Measurements from ENCODE around the gene FRMPD4. TPM values are rescaled to one million over a fixed set of nuclear protein-coding genes. Genes with fewer than 3 reads are reported as not detected.
"Not testable (repeated sequence)": the region's sequence is repeated elsewhere in the genome, so short reads cannot be mapped to it uniquely, and the experiment has no call there.

FRMPD4 gene
- polyA plus RNA-seq, 1 donor = 0.19 TPM

DNA sequence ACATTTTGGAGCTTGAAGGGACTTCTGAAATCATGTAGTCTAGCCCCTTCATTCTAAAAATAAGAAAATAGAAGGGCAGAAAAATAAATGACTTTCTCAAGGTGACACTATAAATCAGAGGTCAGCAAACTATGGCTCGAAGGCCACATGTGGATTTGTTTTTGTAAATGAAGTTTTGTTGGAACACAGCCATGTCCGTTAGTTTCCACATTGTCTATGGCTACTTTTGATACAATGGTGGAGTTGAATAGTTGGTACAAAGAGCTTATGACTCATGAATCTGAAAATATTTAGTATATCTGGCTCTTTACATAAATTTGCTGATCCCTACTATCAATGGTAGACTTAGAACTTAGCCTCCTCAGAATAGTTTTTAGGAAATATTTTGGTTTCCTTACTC, 350.5 kb downstream of the FRMPD4 start:
- Histone ChIP-seq H3K4me3 (ENCODE audit: low read length) (no peak overlapping the region), H3K27ac (ENCODE audit: low read length) (no peak overlapping the region), H3K36me3 (ENCODE audit: control insufficient read depth, insufficient read depth, low read length) (no peaks in the 10 kb centered on the region), H3K9me3 (ENCODE audit: control insufficient read depth, low read depth, low read length) (no peaks in the 10 kb centered on the region), H3K27me3 (ENCODE audit: control insufficient read depth, insufficient read depth, low read length) (no peaks in the 10 kb centered on the region), H3K4me1 (ENCODE audit: control insufficient read depth, insufficient read depth, low read length) (no peaks in the 10 kb centered on the region)
- DNase-seq = no peak
- no CpG with 5 or more reads among the region's 2 CpGs for WGBS (ENCODE audit: insufficient coverage, low lambda C conversion rate)

GRCh38 chrX:12489341-12489740, 351.1 kb downstream of the FRMPD4 start:
- H3K9me3 ChIP-seq (ENCODE audit: control insufficient read depth, low read depth, low read length) = no peaks in the 10 kb centered on the region
- WGBS (ENCODE audit: insufficient coverage, low lambda C conversion rate) = 100% methylated on average over 2 of the region's 3 CpGs
- H3K27ac ChIP-seq (ENCODE audit: low read length) = no peak overlapping the region
- no peaks in the 10 kb centered on the region for H3K27me3 ChIP-seq (ENCODE audit: control insufficient read depth, insufficient read depth, low read length)
- no peaks in the 10 kb centered on the region for H3K36me3 ChIP-seq (ENCODE audit: control insufficient read depth, insufficient read depth, low read length)
- H3K4me3 ChIP-seq (ENCODE audit: low read length) = no peak overlapping the region
- H3K4me1 ChIP-seq (ENCODE audit: control insufficient read depth, insufficient read depth, low read length) = no peaks in the 10 kb centered on the region
- no peak for DNase-seq

- WGBS (ENCODE audit: insufficient coverage, low lambda C conversion rate) = no CpG with 5 or more reads among the region's 11 CpGs
- no peaks in the 10 kb centered on the region for H3K4me1 ChIP-seq (ENCODE audit: control insufficient read depth, insufficient read depth, low read length)
- no peaks in the 10 kb centered on the region for H3K9me3 ChIP-seq (ENCODE audit: control insufficient read depth, low read depth, low read length)
- H3K27me3 ChIP-seq (ENCODE audit: control insufficient read depth, insufficient read depth, low read length) = no peaks in the 10 kb centered on the region
- H3K4me3 ChIP-seq (ENCODE audit: low read length) = no peak overlapping the region
- H3K27ac ChIP-seq (ENCODE audit: low read length) = no peak overlapping the region
- no peak for DNase-seq
- no peaks in the 10 kb centered on the region for H3K36me3 ChIP-seq (ENCODE audit: control insufficient read depth, insufficient read depth, low read length)
Measured at GRCh38 chrX:12494400-12495138, 356.3 kb downstream of the FRMPD4 start.

- no CpG with 5 or more reads among the region's 4 CpGs for WGBS (ENCODE audit: insufficient coverage, low lambda C conversion rate)
- Histone ChIP-seq H3K27me3 (ENCODE audit: control insufficient read depth, insufficient read depth, low read length) (no peaks in the 10 kb centered on the region), H3K9me3 (ENCODE audit: control insufficient read depth, low read depth, low read length) (no peaks in the 10 kb centered on the region), H3K4me1 (ENCODE audit: control insufficient read depth, insufficient read depth, low read length) (no peaks in the 10 kb centered on the region), H3K27ac (ENCODE audit: low read length) (no peak overlapping the region), H3K36me3 (ENCODE audit: control insufficient read depth, insufficient read depth, low read length) (no peaks in the 10 kb centered on the region), H3K4me3 (ENCODE audit: low read length) (no peak overlapping the region)
- DNase-seq = no peak
Measured at GRCh38 chrX:12496343-12496742, 358.1 kb downstream of the FRMPD4 start.

- Histone ChIP-seq H3K27me3 (ENCODE audit: control insufficient read depth, insufficient read depth, low read length) (no peaks in the 10 kb centered on the region), H3K27ac (ENCODE audit: low read length) (no peak overlapping the region), H3K36me3 (ENCODE audit: control insufficient read depth, insufficient read depth, low read length) (no peaks in the 10 kb centered on the region), H3K4me1 (ENCODE audit: control insufficient read depth, insufficient read depth, low read length) (no peaks in the 10 kb centered on the region), H3K9me3 (ENCODE audit: control insufficient read depth, low read depth, low read length) (no peaks in the 10 kb centered on the region), H3K4me3 (ENCODE audit: low read length) (no peak overlapping the region)
- WGBS (ENCODE audit: insufficient coverage, low lambda C conversion rate) = no CpG with 5 or more reads among the region's 8 CpGs
- no peak for DNase-seq
Measured at GRCh38 chrX:12497832-12498591, 359.7 kb downstream of the FRMPD4 start.

GRCh38 chrX:12505127-12505526, 366.9 kb downstream of the FRMPD4 start:
- WGBS (ENCODE audit: insufficient coverage, low lambda C conversion rate) = no CpG with 5 or more reads among the region's 3 CpGs
- no peak for DNase-seq
- Histone ChIP-seq H3K4me3 (ENCODE audit: low read length) (no peak overlapping the region), H3K27me3 (ENCODE audit: control insufficient read depth, insufficient read depth, low read length) (no peaks in the 10 kb centered on the region), H3K9me3 (ENCODE audit: control insufficient read depth, low read depth, low read length) (no peaks in the 10 kb centered on the region), H3K36me3 (ENCODE audit: control insufficient read depth, insufficient read depth, low read length) (no peaks in the 10 kb centered on the region), H3K27ac (ENCODE audit: low read length) (no peak overlapping the region), H3K4me1 (ENCODE audit: control insufficient read depth, insufficient read depth, low read length) (no peaks in the 10 kb centered on the region)

DNA sequence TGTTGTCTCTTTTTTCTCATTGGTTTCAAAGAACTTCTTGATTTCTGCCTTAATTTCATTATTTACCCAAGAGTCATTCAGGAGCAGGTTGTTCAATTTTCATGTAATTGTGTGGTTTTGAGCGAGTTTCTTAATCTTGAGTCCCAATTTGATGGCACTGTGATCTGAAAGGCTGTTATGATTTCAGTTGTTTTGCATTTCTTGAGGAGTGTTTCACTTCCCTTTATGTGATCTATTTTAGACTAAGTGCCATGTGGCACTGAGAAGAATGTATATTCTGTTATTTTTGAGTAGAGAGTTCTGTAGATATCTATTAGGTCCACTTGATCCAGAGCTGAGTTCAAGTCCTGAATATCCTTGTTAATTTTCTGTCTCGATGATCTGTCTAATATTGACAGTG, 377.1 kb downstream of the FRMPD4 start:
- H3K4me3 ChIP-seq (ENCODE audit: low read length); H3K27ac ChIP-seq (ENCODE audit: low read length); DNase-seq; H3K9me3 ChIP-seq (ENCODE audit: control insufficient read depth, low read depth, low read length); H3K36me3 ChIP-seq (ENCODE audit: control insufficient read depth, insufficient read depth, low read length); H3K4me1 ChIP-seq (ENCODE audit: control insufficient read depth, insufficient read depth, low read length); H3K27me3 ChIP-seq (ENCODE audit: control insufficient read depth, insufficient read depth, low read length): not testable (repeated sequence)
- no CpG with 5 or more reads among the region's 2 CpGs for WGBS (ENCODE audit: insufficient coverage, low lambda C conversion rate)

GRCh38 chrX:12526306-12526705, 388.0 kb downstream of the FRMPD4 start:
- Histone ChIP-seq H3K36me3 (ENCODE audit: control insufficient read depth, insufficient read depth, low read length) (no peaks in the 10 kb centered on the region), H3K4me3 (ENCODE audit: low read length) (no peak overlapping the region), H3K9me3 (ENCODE audit: control insufficient read depth, low read depth, low read length) (no peaks in the 10 kb centered on the region), H3K4me1 (ENCODE audit: control insufficient read depth, insufficient read depth, low read length) (no peaks in the 10 kb centered on the region), H3K27me3 (ENCODE audit: control insufficient read depth, insufficient read depth, low read length) (no peaks in the 10 kb centered on the region), H3K27ac (ENCODE audit: low read length) (no peak overlapping the region)
- WGBS (ENCODE audit: insufficient coverage, low lambda C conversion rate) = no CpG with 5 or more reads among the region's 5 CpGs
- no peak for DNase-seq

DNA sequence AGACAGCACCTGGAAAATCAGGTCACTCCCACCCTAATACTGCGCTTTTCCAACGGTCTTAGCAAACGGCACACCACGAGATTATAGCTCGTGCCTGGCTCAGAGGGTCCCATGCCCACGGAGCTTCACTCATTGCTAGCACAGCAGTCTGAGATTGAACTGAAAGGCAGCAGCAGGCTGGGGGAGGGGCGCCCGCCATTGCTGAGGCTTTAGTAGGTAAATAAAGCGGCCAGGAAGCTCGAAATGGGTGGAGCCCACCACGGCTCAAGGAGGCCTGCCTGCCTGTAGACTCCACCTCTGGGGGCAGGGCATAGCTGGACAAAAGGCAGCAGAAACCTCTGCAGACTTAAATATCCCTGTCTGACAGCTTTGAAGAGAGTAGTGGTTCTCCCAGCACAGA, 399.8 kb downstream of the FRMPD4 start:
- DNase-seq; H3K36me3 ChIP-seq (ENCODE audit: control insufficient read depth, insufficient read depth, low read length); H3K9me3 ChIP-seq (ENCODE audit: control insufficient read depth, low read depth, low read length); H3K4me1 ChIP-seq (ENCODE audit: control insufficient read depth, insufficient read depth, low read length); H3K27me3 ChIP-seq (ENCODE audit: control insufficient read depth, insufficient read depth, low read length); H3K27ac ChIP-seq (ENCODE audit: low read length); H3K4me3 ChIP-seq (ENCODE audit: low read length): not testable (repeated sequence)
- no CpG with 5 or more reads among the region's 11 CpGs for WGBS (ENCODE audit: insufficient coverage, low lambda C conversion rate)

DNA sequence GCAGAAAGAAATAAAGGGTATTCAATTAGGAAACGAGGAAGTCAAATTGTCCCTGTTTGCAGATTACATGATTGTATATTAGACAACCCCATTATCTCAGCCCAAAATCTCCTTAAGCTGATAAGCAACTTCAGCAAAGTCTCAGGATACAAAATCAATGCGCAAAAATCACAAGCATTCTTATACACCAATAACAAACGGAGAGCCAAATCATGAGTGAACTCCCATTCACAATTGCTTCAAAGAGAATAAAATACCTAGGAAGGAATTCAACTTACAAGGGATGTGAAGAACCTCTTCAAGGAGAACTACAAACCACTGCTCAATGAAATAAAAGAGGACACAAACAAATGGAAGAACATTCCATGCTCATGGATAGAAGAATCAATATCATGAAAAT, 404.0 kb downstream of the FRMPD4 start:
- not testable (repeated sequence) for DNase-seq; H3K36me3 ChIP-seq (ENCODE audit: control insufficient read depth, insufficient read depth, low read length); H3K27ac ChIP-seq (ENCODE audit: low read length); H3K4me1 ChIP-seq (ENCODE audit: control insufficient read depth, insufficient read depth, low read length); H3K4me3 ChIP-seq (ENCODE audit: low read length); H3K9me3 ChIP-seq (ENCODE audit: control insufficient read depth, low read depth, low read length); H3K27me3 ChIP-seq (ENCODE audit: control insufficient read depth, insufficient read depth, low read length)
- WGBS (ENCODE audit: insufficient coverage, low lambda C conversion rate) = no CpG with 5 or more reads among the region's 3 CpGs

DNA sequence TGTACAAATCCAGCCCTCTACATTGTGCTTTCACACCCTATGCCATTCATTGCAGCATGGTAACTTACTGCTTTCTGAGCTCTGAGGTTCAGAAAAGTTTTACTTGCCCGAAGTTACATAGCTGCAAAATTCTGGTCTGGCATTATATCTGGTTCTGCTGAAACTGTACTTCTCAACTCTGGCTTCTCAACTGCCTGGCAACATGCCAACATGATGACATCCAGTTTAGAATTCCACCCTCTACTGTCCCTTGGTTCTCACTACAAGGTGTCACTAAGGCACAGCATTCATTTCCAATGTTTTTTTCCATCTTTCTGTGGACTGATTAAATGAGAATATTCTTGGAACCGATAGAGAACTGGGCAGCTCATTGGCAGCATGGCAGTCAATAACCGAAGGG, 410.1 kb downstream of the FRMPD4 start:
- WGBS (ENCODE audit: insufficient coverage, low lambda C conversion rate) = no CpG with 5 or more reads among the region's 3 CpGs
- H3K4me3 ChIP-seq (ENCODE audit: low read length) = no peak overlapping the region
- no peaks in the 10 kb centered on the region for H3K4me1 ChIP-seq (ENCODE audit: control insufficient read depth, insufficient read depth, low read length)
- no peaks in the 10 kb centered on the region for H3K36me3 ChIP-seq (ENCODE audit: control insufficient read depth, insufficient read depth, low read length)
- H3K27me3 ChIP-seq (ENCODE audit: control insufficient read depth, insufficient read depth, low read length) = no peaks in the 10 kb centered on the region
- H3K27ac ChIP-seq (ENCODE audit: low read length) = no peak overlapping the region
- DNase-seq = no peak
- H3K9me3 ChIP-seq (ENCODE audit: control insufficient read depth, low read depth, low read length) = no peaks in the 10 kb centered on the region

Measured in large intestine (tissue), 3 donors.